Measurements from ENCODE around the gene CHN1.

The CHN1 gene

DNA sequence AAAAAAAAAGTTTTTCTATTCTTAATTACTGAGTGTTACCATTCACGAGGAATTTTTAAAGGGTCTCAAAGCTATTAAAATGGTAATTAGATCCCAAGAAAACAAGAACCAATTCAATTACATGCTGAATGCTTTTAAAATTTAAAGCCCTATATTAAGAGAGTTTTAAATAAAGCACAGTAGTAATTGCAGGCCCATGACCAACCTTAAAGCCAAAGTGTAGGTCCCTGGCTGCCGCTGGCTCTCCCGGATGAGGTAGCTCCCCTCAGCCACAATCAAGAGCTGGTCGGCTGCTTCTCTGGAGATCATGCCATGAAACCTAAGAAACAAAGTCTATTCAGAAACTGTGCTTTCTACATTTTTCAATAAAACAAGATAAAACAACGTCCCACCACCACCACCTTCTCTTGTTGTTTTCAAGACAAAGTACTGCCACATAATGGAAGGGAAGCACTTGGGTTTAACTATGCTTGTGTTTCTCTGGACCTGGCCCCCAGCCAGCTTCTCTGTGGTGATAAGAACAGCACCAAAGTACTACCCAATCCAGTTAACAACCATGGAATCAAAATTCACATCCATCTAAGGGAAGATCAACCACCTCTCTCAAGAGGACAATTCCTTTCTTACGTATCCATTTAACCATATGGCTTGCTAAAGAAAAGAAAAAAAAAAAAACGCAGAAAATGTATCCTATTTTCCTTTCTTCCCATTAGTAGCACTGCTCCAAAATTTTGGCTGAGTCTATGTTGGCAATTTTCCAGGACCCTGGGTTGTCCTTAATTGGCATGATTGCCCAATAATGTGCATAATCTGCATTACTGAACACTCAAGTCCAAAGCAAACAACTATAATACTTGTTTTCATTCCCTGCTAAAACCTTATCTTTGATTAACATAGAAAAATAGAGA is 90.1 kb downstream of the CHN1 start:
- DNase-seq (ENCODE audit: insufficient read length) (no peak), FAIRE-seq (no peak)
- TF ChIP-seq POLR2A (IDR thresholded peaks at IDR 0.05; ENCODE audit: low read depth, low read length), result no peak
- TF ChIP-seq TAF1 (IDR thresholded peaks at IDR 0.05; ENCODE audit: borderline replicate concordance, low read depth, low read length), result no peak
- TF ChIP-seq POLR2AphosphoS5 (IDR thresholded peaks at IDR 0.05; ENCODE audit: low read depth, low read length), result no peak

DNA sequence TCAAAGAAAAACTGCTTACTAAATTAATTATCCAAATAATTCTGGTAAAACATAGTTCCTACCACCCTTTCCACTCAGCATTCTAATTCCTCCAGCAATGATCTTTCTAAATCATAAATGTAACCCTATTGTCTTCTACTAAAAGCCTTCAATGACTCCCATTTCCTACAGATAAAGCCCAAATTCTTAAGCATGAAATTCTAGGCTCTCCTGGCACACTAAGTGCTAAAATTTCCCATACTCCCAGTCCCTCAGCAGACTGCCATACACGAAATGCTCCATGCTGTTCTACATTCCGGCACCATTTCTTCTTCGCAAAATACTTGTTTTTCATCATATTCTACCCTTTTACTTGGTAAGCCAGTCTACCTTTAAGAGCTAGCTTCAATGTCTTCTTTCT is 96.9 kb downstream of the CHN1 start:
- no peak for DNase-seq (ENCODE audit: insufficient read length)
- no peak for TF ChIP-seq TAF1 (IDR thresholded peaks at IDR 0.05; ENCODE audit: borderline replicate concordance, low read depth, low read length)
- FAIRE-seq, result no peak

DNA sequence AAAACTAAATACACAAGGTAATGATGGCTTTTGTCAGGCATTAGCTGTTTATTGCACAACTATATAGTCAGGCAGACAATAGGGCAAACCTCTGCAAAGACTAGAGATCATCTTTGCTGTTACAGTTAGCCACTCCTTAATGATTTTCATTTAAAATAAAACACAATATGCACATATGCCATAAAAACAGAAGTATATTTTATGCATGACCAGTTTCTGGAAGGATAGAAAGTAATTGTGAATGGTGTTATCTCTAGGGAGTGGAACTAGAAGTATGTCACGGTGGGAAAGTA is 102.0 kb downstream of the CHN1 start:
- DNase-seq (ENCODE audit: insufficient read length), result no peak
- no peak for TF ChIP-seq TAF1 (IDR thresholded peaks at IDR 0.05; ENCODE audit: borderline replicate concordance, low read depth, low read length)
- TF ChIP-seq POLR2AphosphoS5 (IDR thresholded peaks at IDR 0.05; ENCODE audit: low read depth, low read length), result no peak
- no peak for TF ChIP-seq POLR2A (IDR thresholded peaks at IDR 0.05; ENCODE audit: low read depth, low read length)
- no peak for FAIRE-seq

DNA sequence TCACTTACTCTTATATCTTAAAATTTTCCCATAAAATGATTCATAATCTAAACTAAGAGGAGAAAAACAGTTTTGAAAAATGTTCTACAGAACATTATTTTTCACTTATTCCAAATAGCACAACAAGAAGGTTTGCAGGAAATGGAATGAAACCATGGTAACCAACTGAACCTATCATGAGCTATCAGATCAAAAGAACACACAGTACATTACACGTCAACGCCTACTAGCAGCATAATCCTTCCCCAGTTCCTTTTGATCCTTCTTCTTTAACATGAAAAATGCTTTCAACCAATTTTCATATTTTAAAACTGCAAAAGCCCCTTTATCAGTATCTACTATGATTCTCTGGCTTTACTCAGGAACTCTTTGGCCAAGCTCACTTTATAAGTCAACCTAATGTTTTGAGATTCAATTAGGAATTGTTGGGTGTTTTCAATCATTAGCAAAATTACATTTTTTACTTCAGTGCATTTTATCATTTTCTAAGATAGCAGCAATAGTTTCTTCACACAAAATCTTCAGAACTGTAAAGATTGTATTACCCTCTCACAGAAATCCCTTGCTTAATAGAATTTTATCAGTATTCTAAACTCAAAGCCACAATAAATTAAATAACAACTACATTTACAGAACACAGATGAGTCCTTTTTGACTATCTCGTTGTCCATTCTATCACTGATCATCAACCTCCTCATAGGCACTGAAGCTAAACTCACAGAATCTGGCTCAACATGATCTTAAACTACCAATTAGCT is 102.5 kb downstream of the CHN1 start:
- TF ChIP-seq POLR2AphosphoS5 (IDR thresholded peaks at IDR 0.05; ENCODE audit: low read depth, low read length) (no peak), TAF1 (IDR thresholded peaks at IDR 0.05; ENCODE audit: borderline replicate concordance, low read depth, low read length) (no peak), POLR2A (IDR thresholded peaks at IDR 0.05; ENCODE audit: low read depth, low read length) (no peak)
- FAIRE-seq (no peak), DNase-seq (ENCODE audit: insufficient read length) (no peak)

DNA sequence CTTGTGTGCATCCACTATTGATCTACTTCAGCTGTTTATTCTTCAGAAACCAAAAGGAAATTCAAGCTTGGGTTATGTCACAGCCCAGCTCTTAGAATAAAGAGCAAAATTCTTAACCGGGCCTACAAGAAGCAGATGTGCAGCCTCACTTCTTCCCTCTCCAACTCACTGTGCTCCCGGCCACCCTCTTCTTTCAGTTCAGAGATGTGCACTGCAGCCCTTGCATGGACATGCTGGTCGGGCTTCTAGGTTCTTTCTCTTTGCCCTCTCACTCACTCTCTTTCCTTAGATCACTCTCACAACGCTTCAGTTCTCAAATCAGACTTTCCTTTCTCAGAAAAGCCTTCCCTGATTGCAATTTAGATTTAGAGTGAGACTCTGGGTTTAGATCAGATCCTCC is 104.1 kb downstream of the CHN1 start:
- DNase-seq (ENCODE audit: insufficient read length), result no peak
- FAIRE-seq, result no peak
- TF ChIP-seq POLR2AphosphoS5 (IDR thresholded peaks at IDR 0.05; ENCODE audit: low read depth, low read length) (no peak), TAF1 (IDR thresholded peaks at IDR 0.05; ENCODE audit: borderline replicate concordance, low read depth, low read length) (no peak), POLR2A (IDR thresholded peaks at IDR 0.05; ENCODE audit: low read depth, low read length) (no peak)

DNA sequence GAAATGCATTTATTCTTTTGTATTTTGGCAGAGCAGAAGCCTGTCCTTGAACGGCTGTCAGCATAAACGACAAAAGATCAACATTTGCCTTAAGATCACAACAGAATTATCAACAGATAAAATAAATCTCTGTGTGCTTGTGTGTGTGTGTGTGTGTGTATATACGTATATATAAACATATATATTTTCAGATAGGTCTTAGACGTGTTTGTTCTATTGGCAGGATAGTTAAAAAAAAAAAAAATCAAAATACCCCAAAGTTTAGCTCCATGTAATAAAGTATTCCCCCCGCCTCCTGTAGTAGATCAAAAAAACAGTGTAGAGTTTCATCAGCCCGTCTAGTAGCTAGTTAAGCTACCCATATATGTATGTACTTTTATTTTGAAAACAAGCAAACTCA is 107.9 kb downstream of the CHN1 start:
- DNase-seq (ENCODE audit: insufficient read length), result no peak
- TF ChIP-seq POLR2AphosphoS5 (IDR thresholded peaks at IDR 0.05; ENCODE audit: low read depth, low read length), result no peak
- no peak for TF ChIP-seq TAF1 (IDR thresholded peaks at IDR 0.05; ENCODE audit: borderline replicate concordance, low read depth, low read length)
- TF ChIP-seq POLR2A (IDR thresholded peaks at IDR 0.05; ENCODE audit: low read depth, low read length), result no peak
- FAIRE-seq, result no peak

DNA sequence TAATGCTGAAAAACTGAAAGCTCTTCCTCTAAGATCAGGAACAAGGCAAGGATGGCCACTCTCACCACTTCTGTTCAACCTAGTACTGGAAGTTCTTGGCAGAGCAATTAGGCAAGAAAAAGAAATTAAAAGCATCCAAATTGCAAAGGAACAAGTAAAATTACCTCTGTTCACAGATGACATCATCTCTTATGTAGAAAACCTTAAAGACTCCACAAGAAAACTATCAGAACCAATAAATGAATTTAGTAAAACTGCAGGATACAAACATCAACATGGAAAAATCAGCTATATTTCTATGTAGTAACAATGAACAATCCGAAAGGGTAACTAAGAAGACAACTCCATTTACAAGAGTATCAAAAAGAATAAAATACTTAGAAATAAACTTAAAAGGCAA is 112.2 kb downstream of the CHN1 start:
- no peak for TF ChIP-seq POLR2AphosphoS5 (IDR thresholded peaks at IDR 0.05; ENCODE audit: low read depth, low read length)
- TF ChIP-seq POLR2A (IDR thresholded peaks at IDR 0.05; ENCODE audit: low read depth, low read length), result no peak
- no peak for TF ChIP-seq TAF1 (IDR thresholded peaks at IDR 0.05; ENCODE audit: borderline replicate concordance, low read depth, low read length)
- no peak for DNase-seq (ENCODE audit: insufficient read length)
- no peak for FAIRE-seq

DNA sequence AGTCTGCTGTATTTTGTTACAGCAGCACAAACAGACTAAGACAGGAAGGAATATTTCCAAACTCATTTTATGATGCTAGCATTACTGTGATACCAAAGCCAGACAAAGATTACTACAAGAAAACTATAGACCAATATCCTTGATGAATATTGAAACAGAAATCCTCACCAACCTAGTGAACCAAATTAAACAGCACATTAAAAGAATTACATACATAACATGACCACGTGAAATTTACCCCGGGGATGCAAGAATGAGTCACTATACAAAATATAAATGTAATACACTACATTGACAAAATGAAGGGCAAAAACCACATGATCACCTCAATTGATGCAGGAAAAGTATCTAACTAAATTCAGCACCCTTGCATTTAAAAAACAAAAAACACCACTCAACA is 112.6 kb downstream of the CHN1 start:
- no peak for FAIRE-seq
- DNase-seq (ENCODE audit: insufficient read length), result no peak
- TF ChIP-seq POLR2A (IDR thresholded peaks at IDR 0.05; ENCODE audit: low read depth, low read length), result no peak
- no peak for TF ChIP-seq TAF1 (IDR thresholded peaks at IDR 0.05; ENCODE audit: borderline replicate concordance, low read depth, low read length)
- no peak for TF ChIP-seq POLR2AphosphoS5 (IDR thresholded peaks at IDR 0.05; ENCODE audit: low read depth, low read length)

DNA sequence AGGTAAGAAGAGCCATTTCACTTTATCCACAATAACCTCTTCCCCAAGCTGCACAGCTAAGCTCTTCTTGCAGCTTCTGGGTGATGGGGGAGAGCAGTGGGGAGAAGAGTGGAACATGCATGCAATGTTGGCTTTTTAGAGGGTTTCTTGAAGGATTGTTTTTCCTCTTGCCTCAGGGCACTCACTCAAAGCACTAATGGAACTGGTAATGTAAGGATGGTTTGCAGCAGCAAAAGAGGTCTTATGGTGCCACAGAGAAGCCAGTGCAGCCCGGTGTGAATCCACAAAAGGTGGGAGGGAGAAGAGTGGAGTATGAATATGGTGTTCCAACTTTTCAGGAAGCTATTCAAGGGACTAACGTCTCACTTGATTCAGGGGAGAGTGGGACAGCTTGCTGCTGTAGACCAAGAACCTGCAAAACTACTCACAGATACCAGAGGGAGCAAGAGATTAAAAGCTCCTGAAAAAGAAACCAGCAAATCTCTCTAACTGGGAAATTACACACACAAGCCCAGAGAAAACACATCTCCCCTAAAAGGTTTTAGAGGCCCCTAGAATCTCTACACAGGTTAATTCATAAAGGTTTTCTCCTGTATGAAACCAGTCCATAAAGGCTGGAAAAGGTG is 116.4 kb downstream of the CHN1 start:
- FAIRE-seq (no peak), DNase-seq (ENCODE audit: insufficient read length) (no peak)
- TF ChIP-seq POLR2AphosphoS5 (IDR thresholded peaks at IDR 0.05; ENCODE audit: low read depth, low read length) (no peak), TAF1 (IDR thresholded peaks at IDR 0.05; ENCODE audit: borderline replicate concordance, low read depth, low read length) (no peak), POLR2A (IDR thresholded peaks at IDR 0.05; ENCODE audit: low read depth, low read length) (no peak)

DNA sequence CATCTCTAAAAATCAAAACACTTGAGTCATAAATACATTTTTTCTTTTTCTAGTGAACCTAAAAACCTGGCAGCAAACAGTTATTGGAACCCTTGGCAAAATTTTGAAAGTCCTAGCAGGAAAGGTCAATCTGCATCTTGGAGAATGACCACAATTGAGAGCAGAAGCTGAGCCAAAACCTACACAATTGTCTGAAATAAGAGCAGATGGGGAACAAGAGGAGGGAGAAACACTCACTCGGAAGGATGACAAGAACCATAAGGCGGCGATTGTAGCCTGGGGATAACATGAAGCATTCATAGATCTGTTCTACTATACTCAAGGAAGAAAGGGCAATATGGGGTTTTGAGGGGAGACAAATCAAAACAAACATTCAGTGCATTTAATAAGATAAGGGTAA is 117.0 kb downstream of the CHN1 start:
- no peak for FAIRE-seq
- no peak for TF ChIP-seq TAF1 (IDR thresholded peaks at IDR 0.05; ENCODE audit: borderline replicate concordance, low read depth, low read length)
- TF ChIP-seq POLR2A (IDR thresholded peaks at IDR 0.05; ENCODE audit: low read depth, low read length), result no peak
- no peak for TF ChIP-seq POLR2AphosphoS5 (IDR thresholded peaks at IDR 0.05; ENCODE audit: low read depth, low read length)
- no peak for DNase-seq (ENCODE audit: insufficient read length)

DNA sequence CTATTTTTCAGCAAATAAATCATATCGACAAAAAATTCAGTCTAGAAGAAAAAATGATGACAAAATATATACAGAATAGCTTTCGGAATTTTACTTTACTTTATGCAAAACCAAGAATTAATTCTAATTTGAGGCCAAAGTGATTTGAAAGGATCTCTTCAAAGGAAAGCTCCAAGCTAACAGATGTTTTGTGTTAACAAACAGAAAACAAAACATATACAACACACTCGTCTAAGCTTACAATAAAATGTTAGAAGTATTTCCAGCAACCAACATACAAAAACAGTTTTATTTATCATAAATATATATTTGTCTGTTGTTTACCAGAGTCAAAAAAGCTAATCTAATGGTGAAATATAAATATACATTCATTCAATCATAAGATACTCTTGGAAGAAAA is 122.8 kb downstream of the CHN1 start:
- DNase-seq (ENCODE audit: insufficient read length) (no peak), FAIRE-seq (no peak)
- TF ChIP-seq POLR2AphosphoS5 (IDR thresholded peaks at IDR 0.05; ENCODE audit: low read depth, low read length) (no peak), TAF1 (IDR thresholded peaks at IDR 0.05; ENCODE audit: borderline replicate concordance, low read depth, low read length) (no peak), POLR2A (IDR thresholded peaks at IDR 0.05; ENCODE audit: low read depth, low read length) (no peak)

DNA sequence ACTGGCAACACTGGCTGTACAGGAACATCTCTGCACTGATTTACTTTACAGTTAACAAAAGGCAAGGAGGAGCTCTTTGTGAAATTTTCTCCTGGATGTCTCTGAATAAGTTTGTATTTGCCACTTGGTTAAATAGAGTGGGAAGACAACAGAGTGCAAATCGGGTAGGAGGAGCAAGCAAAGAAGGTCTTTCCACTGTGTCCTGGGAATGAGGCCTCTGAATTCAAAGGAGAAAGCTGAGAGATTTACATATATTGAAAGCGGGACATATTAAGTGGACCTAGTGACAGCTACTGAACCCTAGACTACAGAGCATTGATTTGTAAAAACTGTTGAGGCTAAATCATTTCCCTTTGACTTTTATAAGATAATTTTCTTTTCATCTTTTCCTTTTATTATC is 123.5 kb downstream of the CHN1 start:
- FAIRE-seq (no peak), DNase-seq (ENCODE audit: insufficient read length) (no peak)
- TF ChIP-seq TAF1 (IDR thresholded peaks at IDR 0.05; ENCODE audit: borderline replicate concordance, low read depth, low read length) (no peak), POLR2AphosphoS5 (IDR thresholded peaks at IDR 0.05; ENCODE audit: low read depth, low read length) (no peak), POLR2A (IDR thresholded peaks at IDR 0.05; ENCODE audit: low read depth, low read length) (no peak)
